ENCODE results near the gene CDH4.
"Not testable (repeated sequence)": the region's sequence is repeated elsewhere in the genome, so short reads cannot be mapped to it uniquely, and the experiment has no call there.

The CDH4 gene

GRCh38 chr20:61387204-61387953 lies 135.3 kb downstream of the CDH4 start:
- DNase-seq (ENCODE audit: low read depth) = no peak

DNA sequence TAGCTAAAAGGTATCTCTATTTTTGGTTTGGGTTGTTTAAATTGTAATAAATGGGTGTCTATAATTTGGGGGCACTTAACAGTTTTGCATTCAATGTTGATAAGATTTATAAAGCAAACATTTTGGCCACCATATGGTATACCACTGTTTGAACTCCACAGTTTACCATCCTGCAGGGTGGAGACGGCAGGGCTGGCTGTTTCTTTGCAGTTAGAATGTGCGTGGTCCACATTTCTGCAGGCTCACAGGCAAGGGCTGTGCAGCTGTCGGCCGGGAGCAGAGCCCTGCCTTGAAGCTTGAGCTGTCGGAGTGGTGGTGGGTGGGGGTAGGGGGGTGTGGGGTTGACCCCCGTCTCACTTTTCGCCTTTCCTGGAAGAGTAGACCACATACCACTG lies 135.9 kb downstream of the CDH4 start:
- no peak for DNase-seq (ENCODE audit: low read depth)

DNA sequence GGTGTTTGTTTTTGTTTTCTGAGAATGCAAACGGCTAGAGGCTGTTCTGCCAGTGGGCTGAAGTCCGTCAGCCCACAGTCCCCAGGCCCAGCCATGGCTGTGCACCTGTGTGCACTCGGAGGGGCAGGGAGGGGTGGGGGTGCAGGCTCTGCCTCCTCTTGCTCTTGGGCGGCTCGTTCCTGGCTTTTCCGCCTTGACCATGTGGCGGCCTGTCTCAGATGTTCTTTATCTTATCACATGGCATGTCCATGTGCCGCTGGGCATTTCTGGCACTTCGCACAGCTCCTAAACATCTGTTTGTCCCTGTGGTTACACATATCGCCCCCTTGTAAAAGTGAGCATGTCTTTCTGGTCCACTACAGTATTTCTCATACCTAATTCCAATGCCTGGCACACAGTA lies 137.0 kb downstream of the CDH4 start:
- DNase-seq (ENCODE audit: low read depth) = no peak

- DNase-seq (ENCODE audit: low read depth) = no peak
These were observed 139.1 kb downstream of the CDH4 start for GRCh38 chr20:61391185-61391584.

- no peak for DNase-seq (ENCODE audit: low read depth)
These were observed 139.9 kb downstream of the CDH4 start for GRCh38 chr20:61391812-61392520.

GRCh38 chr20:61394088-61394799 lies 142.2 kb downstream of the CDH4 start:
- DNase-seq (ENCODE audit: low read depth) = no peak

DNA sequence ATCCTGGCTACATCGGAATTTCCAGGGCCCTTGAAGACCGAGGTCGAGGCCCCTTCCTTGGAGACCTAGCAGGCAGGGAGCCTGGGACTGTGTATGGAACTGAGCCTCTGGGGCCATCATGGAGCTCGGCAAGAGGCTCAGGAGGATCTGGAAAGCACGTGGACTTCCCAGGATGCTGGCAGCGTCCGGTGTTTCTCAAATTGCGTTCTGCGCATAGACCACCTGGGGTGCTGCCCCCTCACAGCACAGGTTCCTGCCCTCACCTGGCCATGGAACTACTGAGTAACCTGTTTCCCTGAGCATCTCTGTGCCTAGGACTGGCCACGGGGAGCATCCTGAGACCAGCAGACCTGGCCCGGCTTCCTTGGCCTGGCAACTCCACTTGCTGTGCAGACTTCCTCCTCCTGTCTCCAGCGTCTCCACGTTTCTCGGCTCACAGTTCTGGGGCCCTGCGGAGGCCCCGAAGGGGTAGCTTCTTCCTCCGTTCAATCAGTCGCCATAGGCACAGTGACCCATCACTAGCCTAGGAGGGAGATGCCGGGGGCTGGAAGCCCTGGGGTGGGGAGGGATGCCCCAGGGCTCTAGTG lies 144.3 kb downstream of the CDH4 start:
- DNase-seq (ENCODE audit: low read depth) = no peak

DNA sequence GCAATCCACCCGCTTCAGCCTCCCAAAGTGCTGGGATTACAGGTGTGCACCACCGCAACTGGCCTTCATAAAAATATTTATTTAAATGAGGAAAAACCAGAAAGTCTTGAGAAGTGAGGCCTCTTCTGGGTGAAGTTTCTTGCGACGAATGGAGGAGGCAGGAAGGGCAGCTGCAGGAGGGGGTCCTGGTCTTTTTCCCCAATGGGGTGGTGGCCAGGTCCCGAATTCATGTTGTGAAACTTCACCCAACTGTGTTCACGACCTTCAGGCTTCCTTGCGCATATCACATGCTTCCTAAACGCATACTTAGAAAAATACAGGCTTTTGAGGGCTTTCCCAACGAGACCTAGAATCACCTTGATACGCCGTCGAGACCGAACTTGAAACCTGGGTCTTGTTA lies 145.1 kb downstream of the CDH4 start:
- no peak for DNase-seq (ENCODE audit: low read depth)

GRCh38 chr20:61397790-61398189 lies 145.7 kb downstream of the CDH4 start:
- no peak for DNase-seq (ENCODE audit: low read depth)

- DNase-seq (ENCODE audit: low read depth) = no peak
These were observed 147.4 kb downstream of the CDH4 start for GRCh38 chr20:61399433-61399832.

- no peak for DNase-seq (ENCODE audit: low read depth)
These were observed 148.4 kb downstream of the CDH4 start for GRCh38 chr20:61400499-61400898.

DNA sequence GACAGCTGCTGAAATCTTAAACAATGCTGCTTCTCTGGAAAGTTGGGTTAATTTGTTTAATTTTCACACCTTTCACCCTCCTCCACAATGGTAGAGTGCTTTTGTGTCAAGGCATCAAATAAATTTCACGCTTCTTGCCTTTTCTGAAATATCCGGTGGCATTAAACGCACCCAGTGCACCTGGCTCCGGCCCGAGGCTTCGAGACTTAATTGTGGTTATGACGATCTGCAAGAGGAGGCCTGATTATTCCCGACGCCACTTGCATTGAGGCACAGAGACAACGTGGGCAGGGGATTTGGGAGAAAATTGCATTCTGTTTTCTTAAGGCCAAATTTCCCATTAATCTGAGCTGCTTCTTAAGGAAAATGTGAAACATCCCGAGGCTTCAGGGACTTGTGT lies 152.2 kb downstream of the CDH4 start:
- no peak for DNase-seq (ENCODE audit: low read depth)

GRCh38 chr20:61405007-61405406 lies 152.9 kb downstream of the CDH4 start:
- DNase-seq (ENCODE audit: low read depth) = no peak

DNA sequence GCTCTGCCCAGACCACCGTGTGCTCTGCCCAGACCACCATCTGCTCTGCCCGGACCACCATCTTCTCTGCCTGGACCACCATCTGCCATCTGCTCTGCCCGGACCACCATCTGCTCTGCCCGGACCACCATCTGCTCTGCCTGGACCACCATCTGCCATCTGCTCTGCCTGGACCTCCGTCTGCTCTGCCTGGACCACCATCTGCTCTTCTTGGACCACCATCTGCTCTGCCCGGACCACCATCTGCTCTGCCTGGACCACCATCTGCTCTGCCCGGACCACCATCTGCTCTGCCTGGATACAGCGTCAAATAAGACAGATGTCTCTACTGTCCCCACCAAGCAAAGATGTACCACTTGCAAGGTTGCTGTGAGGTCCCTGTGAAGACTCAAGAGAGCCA lies 154.7 kb downstream of the CDH4 start:
- DNase-seq (ENCODE audit: low read depth) = not testable (repeated sequence)

DNA sequence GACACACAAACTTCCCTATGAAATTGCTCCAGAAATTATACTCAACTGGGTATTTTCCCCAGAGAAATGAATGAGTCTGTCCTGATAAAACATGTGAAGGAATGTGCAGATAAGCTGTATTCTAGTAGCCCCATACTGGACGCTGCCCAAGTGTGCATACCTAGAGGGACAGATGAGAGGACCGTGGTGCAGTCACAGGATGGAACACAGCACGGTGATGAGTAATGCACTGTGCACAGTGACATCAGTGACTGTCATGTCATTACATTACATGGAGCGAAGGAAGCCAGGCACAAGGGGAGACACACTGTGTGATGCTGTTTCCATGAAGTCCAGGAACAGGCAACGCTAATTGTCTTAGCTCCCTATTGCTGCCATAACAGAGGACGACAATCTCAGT lies 155.5 kb downstream of the CDH4 start:
- no peak for DNase-seq (ENCODE audit: low read depth)

DNA sequence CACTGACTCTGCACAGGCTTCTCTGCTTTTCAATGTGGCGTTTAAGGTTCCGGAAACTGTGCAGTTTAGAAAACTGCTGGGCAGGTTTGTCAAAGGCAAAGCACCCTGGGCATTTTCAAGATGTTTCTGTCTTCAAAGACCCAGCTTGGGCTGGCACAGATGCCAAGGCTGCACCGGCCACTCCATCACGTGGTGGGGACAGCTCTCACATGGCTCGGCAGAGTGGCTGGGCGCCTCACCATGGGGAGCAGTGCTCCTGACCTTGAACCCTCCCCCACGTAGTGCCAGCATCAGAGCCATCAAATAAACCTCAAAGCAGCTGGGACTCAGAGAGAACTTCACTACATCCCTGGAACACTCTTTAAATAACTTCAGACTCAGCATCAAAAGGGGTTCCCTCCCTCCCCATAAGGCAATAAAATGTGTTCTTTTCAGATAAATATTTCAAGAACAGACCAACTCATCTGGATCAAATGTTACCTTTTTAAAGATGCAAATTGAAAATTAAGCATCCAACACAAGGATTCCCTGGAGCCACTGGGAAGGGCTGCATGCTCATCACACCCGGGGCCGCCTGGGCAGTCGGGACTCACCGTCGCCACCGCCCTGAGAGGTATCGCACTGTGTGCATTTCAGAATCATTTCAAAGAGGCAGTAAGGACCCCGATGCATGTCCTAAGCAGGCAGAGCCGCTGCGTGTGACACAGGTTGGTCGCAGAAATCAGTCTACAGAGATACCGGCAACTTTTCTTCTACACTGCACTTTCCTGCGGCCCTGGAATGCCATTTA lies 157.1 kb downstream of the CDH4 start:
- DNase-seq (ENCODE audit: low read depth) = no peak

DNA sequence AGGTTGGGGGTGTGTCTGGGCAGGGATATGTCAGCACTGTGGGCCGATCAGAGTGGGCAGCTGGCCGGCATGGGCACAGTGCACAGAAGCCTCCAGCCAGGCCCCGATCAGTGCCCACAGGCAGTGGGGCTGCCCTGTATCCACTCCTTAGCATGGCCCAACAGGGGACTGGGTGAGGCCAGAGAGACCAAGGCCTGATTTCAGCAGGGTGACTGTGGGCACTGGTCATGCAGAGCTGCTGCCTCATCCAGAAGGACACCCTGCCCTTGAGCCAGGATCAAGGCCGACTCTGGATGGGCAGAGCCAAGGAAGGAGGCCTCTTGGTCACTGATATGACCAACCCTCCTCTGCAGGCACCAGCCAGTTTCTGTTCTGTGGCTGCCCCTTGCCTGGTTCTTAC lies 159.7 kb downstream of the CDH4 start:
- no peak for DNase-seq (ENCODE audit: low read depth)

- no peak for DNase-seq (ENCODE audit: low read depth)
These were observed 161.7 kb downstream of the CDH4 start for GRCh38 chr20:61413752-61414151.

GRCh38 chr20:61414455-61414991 lies 162.5 kb downstream of the CDH4 start:
- DNase-seq (ENCODE audit: low read depth) = no peak

DNA sequence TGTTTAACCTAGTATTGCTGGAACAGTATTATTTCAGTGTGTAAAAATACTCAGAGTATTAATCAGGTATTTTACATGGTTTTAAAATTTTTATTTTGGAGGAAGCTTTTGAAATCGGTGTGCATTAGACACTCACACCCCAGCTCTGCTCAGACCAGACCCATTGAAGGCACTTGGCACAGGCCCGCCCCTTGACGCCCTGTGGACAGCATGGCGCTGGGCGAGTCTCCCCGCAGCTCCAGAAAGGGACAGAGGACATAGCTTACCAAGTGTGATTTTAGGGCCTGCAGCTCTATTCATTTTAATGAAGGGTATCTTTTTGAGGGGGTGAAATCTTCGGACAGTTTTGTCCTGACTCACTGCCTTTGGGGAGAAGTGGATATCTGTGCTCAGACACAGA lies 164.5 kb downstream of the CDH4 start:
- no peak for DNase-seq (ENCODE audit: low read depth)

GRCh38 chr20:61417221-61417941 lies 165.3 kb downstream of the CDH4 start:
- DNase-seq (ENCODE audit: low read depth) = no peak
